Nephron progenitor cell (in vitro differentiated cells): ENCODE data around the gene KCNA10.

ENCODE experiments used
- DNase-seq: peaks from one replicate; pipeline ENCODE4 v3.0.0; 2021
- H3K27ac Mint-ChIP-seq: 2 replicates; pipeline ENCODE4 v1.8.0; 2021; ENCODE audit warnings: mild to moderate bottlenecking, moderate library complexity, mixed read lengths
- H3K27me3 Mint-ChIP-seq: 2 replicates; pipeline ENCODE4 v1.8.0; 2021; ENCODE audit warnings: mild to moderate bottlenecking, low read depth, mixed read lengths; ENCODE audit not compliant: poor library complexity
- H3K36me3 Mint-ChIP-seq: 2 replicates; pipeline ENCODE4 v1.8.0; 2021; ENCODE audit warnings: low read depth, mixed read lengths
- H3K4me1 Mint-ChIP-seq: 2 replicates; pipeline ENCODE4 v1.8.0; 2021; ENCODE audit warnings: mixed read lengths
- H3K4me3 Mint-ChIP-seq: 2 replicates; pipeline ENCODE4 v1.8.0; 2021; ENCODE audit warnings: mild to moderate bottlenecking, moderate library complexity, mixed read lengths
- H3K9me3 Mint-ChIP-seq: 2 replicates; pipeline ENCODE4 v1.8.0; 2021; ENCODE audit warnings: mild to moderate bottlenecking, moderate library complexity, mixed read lengths
- CTCF ChIP-seq: fragments of 200-600 bp; sonication (generic); IDR thresholded peaks from 2 replicates; pipeline ENCODE4 v1.5.0; 2021; ENCODE audit warnings: antibody characterized with exemption

The KCNA10 gene

GRCh38 chr1:110509655-110510054 is 9.3 kb downstream of the KCNA10 start:
- Mint-ChIP-seq H3K4me1 (peaks cover 38% of the 10 kb centered on the region), H3K27me3 (peaks cover 5% of the 10 kb centered on the region), H3K36me3 (no peaks in the 10 kb centered on the region), H3K4me3 (no peak overlapping the region), H3K27ac (no peak overlapping the region), H3K9me3 (no peaks in the 10 kb centered on the region)
- no peak for DNase-seq
- TF ChIP-seq CTCF = no peak

GRCh38 chr1:110508028-110508940 is 10.7 kb downstream of the KCNA10 start:
- DNase-seq = peak; percentile 63
- no peaks in the 10 kb centered on the region for H3K9me3 Mint-ChIP-seq

GRCh38 chr1:110506541-110506940 is 12.4 kb downstream of the KCNA10 start:
- TF ChIP-seq CTCF = no peak
- H3K9me3 Mint-ChIP-seq = no peaks in the 10 kb centered on the region
- H3K36me3 Mint-ChIP-seq = no peaks in the 10 kb centered on the region
- H3K27me3 Mint-ChIP-seq = peaks cover 2% of the 10 kb centered on the region
- DNase-seq = no peak
- H3K4me1 Mint-ChIP-seq = peaks cover 30% of the 10 kb centered on the region
- no peak overlapping the region for H3K4me3 Mint-ChIP-seq
- peak overlapping the region; percentile 47 for H3K27ac Mint-ChIP-seq

More at GRCh38 chr1:110508028-110508940, 10.7 kb downstream of the KCNA10 start:
- Mint-ChIP-seq H3K4me3 (no peak overlapping the region), H3K27ac (no peak overlapping the region), H3K36me3 (no peaks in the 10 kb centered on the region), H3K27me3 (peaks cover 4% of the 10 kb centered on the region), H3K4me1 (peaks cover 33% of the 10 kb centered on the region)
- TF ChIP-seq CTCF = no peak

GRCh38 chr1:110505596-110505995 is 13.4 kb downstream of the KCNA10 start:
- Mint-ChIP-seq H3K9me3 (no peaks in the 10 kb centered on the region), H3K27ac (no peak overlapping the region), H3K27me3 (peaks cover 2% of the 10 kb centered on the region), H3K4me3 (no peak overlapping the region), H3K36me3 (no peaks in the 10 kb centered on the region), H3K4me1 (peaks cover 30% of the 10 kb centered on the region)
- DNase-seq = no peak
- TF ChIP-seq CTCF = no peak

GRCh38 chr1:110504226-110504625 is 14.7 kb downstream of the KCNA10 start:
- DNase-seq = no peak
- TF ChIP-seq CTCF = no peak
- no peak overlapping the region for H3K27ac Mint-ChIP-seq
- peaks cover 3% of the 10 kb centered on the region for H3K27me3 Mint-ChIP-seq
- H3K4me3 Mint-ChIP-seq = no peak overlapping the region
- H3K36me3 Mint-ChIP-seq = no peaks in the 10 kb centered on the region
- H3K9me3 Mint-ChIP-seq = no peaks in the 10 kb centered on the region
- H3K4me1 Mint-ChIP-seq = peaks cover 35% of the 10 kb centered on the region

GRCh38 chr1:110503471-110503870 is 15.5 kb downstream of the KCNA10 start:
- Mint-ChIP-seq H3K36me3 (no peaks in the 10 kb centered on the region), H3K27ac (no peak overlapping the region), H3K27me3 (peaks cover 3% of the 10 kb centered on the region), H3K4me1 (peaks cover 34% of the 10 kb centered on the region), H3K9me3 (no peaks in the 10 kb centered on the region), H3K4me3 (no peak overlapping the region)
- no peak for TF ChIP-seq CTCF
- DNase-seq = no peak
